HepG2 (cell line): ENCODE results near the gene IL5RA. TPM values are rescaled to one million over a fixed set of nuclear protein-coding genes. Genes with fewer than 3 reads are reported as not detected.

Experiments
- ATAC-seq: fragments of 200-7000 bp; cut with Tn5 transposase; 3 replicates; pipeline ENCODE4 v1.9.1; 2020; ENCODE audit warnings: mild to moderate bottlenecking, moderate library complexity
- BruUV-seq: library from RNA; stranded (reverse); fragments of 400-500 nt; replicated peaks from 2 replicates; lab custom pipeline; 2021; lab: Mats Ljungman, UMichigan
- CTCF ChIA-PET: fragments of 300-600 bp; formaldehyde crosslinking; extraction: SDS; loops from one replicate; lab custom pipeline; 2021; ENCODE audit warnings: low total read pairs, inconsistent platforms, low intra/inter-chr PET ratio; lab: Yijun Ruan, JAX
- POLR2A ChIA-PET: fragments of 350-600 bp; sonication (Branson Sonifier 250); formaldehyde crosslinking; loops from one replicate; lab custom pipeline; 2020; ENCODE audit warnings: antibody characterized with exemption, inconsistent platforms; lab: Yijun Ruan, JAX
- DNase-seq: peaks from one replicate; pipeline ENCODE4 v3.0.0-alpha.2; 2015; ENCODE audit warnings: low spot score
- FAIRE-seq: peaks from 3 replicates; lab custom pipeline; 2011; peaks lifted over from hg19 to GRCh38; lab: Jason Lieb, UNC
- H2AFZ ChIP-seq: one replicate; pipeline ENCODE4 v1.6.1; 2011; ENCODE audit warnings: low read length, inconsistent platforms
- H3K27ac ChIP-seq: fragments of 300-600 bp; 3 replicates; pipeline ENCODE4 v1.8.0; 2011; ENCODE audit warnings: mixed run types, mild to moderate bottlenecking, mixed read lengths, low read length, inconsistent platforms; ENCODE audit not compliant: insufficient read depth; ENCODE audit errors: extremely low read length
- H3K27me3 ChIP-seq, 2 experiments: fragments of 200-600 bp in 1 of 2; 2 replicates in 1 of 2; 3 replicates in 1 of 2; pipeline versions ENCODE4 v1.6.0 to v1.8.0; 2011; ENCODE audit warnings: low read length in 2 of 2, mild to moderate bottlenecking in 2 of 2, moderate library complexity in 2 of 2, inconsistent platforms in 1 of 2; ENCODE audit not compliant: insufficient read depth in 2 of 2, control insufficient read depth in 1 of 2
- H3K36me3 ChIP-seq, 2 experiments: fragments of 200-600 bp in 1 of 2; replicated peaks in 1 of 2; 2 replicates in 1 of 2; 3 replicates in 1 of 2; pipeline versions ENCODE4 v1.5.1 to v1.8.0; 2011; ENCODE audit warnings: low read length in 2 of 2, inconsistent platforms in 1 of 2; ENCODE audit not compliant: insufficient read depth in 2 of 2, control insufficient read depth in 1 of 2
- H3K4me1 ChIP-seq: 2 replicates; pipeline ENCODE4 v1.5.1; 2012; ENCODE audit warnings: low read length, inconsistent platforms; ENCODE audit not compliant: insufficient read depth
- H3K4me2 ChIP-seq: 2 replicates; pipeline ENCODE4 v1.6.0; 2011; ENCODE audit warnings: low read depth, low read length, inconsistent platforms
- H3K4me3 ChIP-seq, 3 experiments: fragments of 200-600 bp in 1 of 3; sonication (generic), shearing (Covaris generic) in 1 of 3; replicated peaks in 1 of 3; 2 replicates each; pipeline ENCODE4 v1.5.1; 2011 to 2016; ENCODE audit warnings: low read length in 3 of 3, inconsistent platforms in 2 of 3, low read depth in 2 of 3, mild to moderate bottlenecking in 2 of 3, control low read depth in 1 of 3, mixed read lengths in 1 of 3; ENCODE audit not compliant: insufficient read depth in 1 of 3
- H3K79me2 ChIP-seq: one replicate; pipeline ENCODE4 v1.6.1; 2011; ENCODE audit warnings: low read length, inconsistent platforms; ENCODE audit not compliant: insufficient read depth
- H3K9ac ChIP-seq: 2 replicates; pipeline ENCODE4 v1.6.0; 2011; ENCODE audit warnings: mild to moderate bottlenecking, low read depth, low read length, inconsistent platforms; ENCODE audit not compliant: insufficient read depth
- H3K9me3 ChIP-seq: 2 replicates; pipeline ENCODE4 v1.5.1; 2012; ENCODE audit warnings: mild to moderate bottlenecking, low read length
- H4K20me1 ChIP-seq: 2 replicates; pipeline ENCODE4 v1.6.0; 2011; ENCODE audit warnings: inconsistent platforms, mild to moderate bottlenecking, low read length, moderate library complexity; ENCODE audit not compliant: insufficient read depth
- TRIM24 ChIP-seq: sonication (generic); formaldehyde crosslinking; IDR thresholded peaks from 2 replicates; pipeline ENCODE4 v1.8.0; 2022; ENCODE audit warnings: mild to moderate bottlenecking, missing genetic modification reagents
- ZNF235 ChIP-seq: sonication (generic); formaldehyde crosslinking; IDR thresholded peaks from 2 replicates; pipeline ENCODE4 v1.8.1; 2023; ENCODE audit warnings: mild to moderate bottlenecking, missing genetic modification reagents, borderline replicate concordance
- ZNF329 ChIP-seq: sonication (generic); formaldehyde crosslinking; IDR thresholded peaks from 2 replicates; pipeline ENCODE4 v1.9.0; 2021; ENCODE audit warnings: low read depth, mild to moderate bottlenecking, missing genetic modification reagents
- ZNF616 ChIP-seq: sonication (generic); formaldehyde crosslinking; IDR thresholded peaks from 2 replicates; pipeline ENCODE4 v1.5.0; 2020; ENCODE audit warnings: low read depth, mild to moderate bottlenecking, missing genetic modification reagents
- WGBS: methylation state at CpG from one replicate; pipeline ENCODE4 v1.1.6; 2017; ENCODE audit warnings: low lambda C conversion rate; 5-methylcytosine and 5-hydroxymethylcytosine counted together
- in situ Hi-C: cut with HindIII; loops from 2 replicates; pipeline ENCODE4 v1.10.0; 2017; ENCODE audit warnings: low pct_unique_long_range_greater_than_20kb; ENCODE audit not compliant: extremely low pct_ligation_motif_present
- intact Hi-C: fragments of 100-400 bp; cut with micrococcal nuclease; formaldehyde crosslinking; loops from one replicate; pipeline ENCODE4 v1.10.0; 2022; ENCODE audit not compliant: unreplicated experiment
- polyA plus RNA-seq, 8 experiments: library from polyadenylated mRNA; depleted of rRNA in 3 of 8; stranded (reverse) in 7 of 8; unstranded in 1 of 8; fragments of >200 nt; fragmentation: Illumina TruSeq in 4 of 8; extraction: Trizol in 4 of 8; gene quantifications; 2 replicates each; pipeline versions ENCODE4 v1.2.1 to v1.2.3, GENCODE V29; 2011 to 2016; ENCODE audit warnings: low read depth in 4 of 8, missing spikeins in 1 of 8, mixed read lengths in 1 of 8; ENCODE audit not compliant: insufficient read depth in 1 of 8
- small RNA-seq, 3 experiments: library from RNA; depleted of rRNA; stranded (forward); fragments of <200 nt; gene quantifications; one replicate each; pipeline ENCODE3, GENCODE V24; 2012; ENCODE audit warnings: low read depth in 2 of 3, low replicate concordance in 1 of 3; ENCODE audit not compliant: insufficient read length in 3 of 3, insufficient read depth in 2 of 3
- total RNA-seq, 5 experiments: library from RNA; depleted of rRNA; stranded (reverse); fragments of >200 nt; fragmentation: Illumina TruSeq; extraction: Trizol; gene quantifications; 2 replicates each; pipeline ENCODE4 v1.2.3, GENCODE V29; 2016; ENCODE audit warnings: low read depth in 1 of 5

Gene IL5RA
- total and polyA plus RNA-seq, 2 of the 13 experiments (the other 11 are each of a cell fraction or from before 2014, with no cell fraction given) = not detected

DNA sequence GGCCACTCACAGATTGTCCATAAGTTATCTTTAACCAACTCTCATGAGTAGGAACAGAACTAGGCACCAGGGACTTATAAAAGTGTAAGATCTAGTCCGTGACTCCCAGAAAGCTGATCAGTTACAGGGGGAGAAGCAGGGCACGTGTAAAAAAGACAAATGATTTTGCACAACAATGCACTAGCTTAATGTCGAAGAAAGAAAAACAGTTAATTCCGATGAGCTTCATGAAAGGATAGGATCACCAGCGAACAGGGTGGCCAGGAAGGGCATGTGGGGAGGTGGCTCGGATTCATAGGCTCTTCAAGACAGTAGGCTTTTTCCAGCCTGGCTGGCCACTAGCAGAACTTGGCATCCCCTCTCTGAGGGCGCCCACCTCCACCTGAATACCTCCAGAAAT lies 90.0 kb downstream of the IL5RA start:
- CTCF ChIA-PET = no interaction called here
- ATAC-seq = no peak
- BruUV-seq = no TSS peak
- no peak for FAIRE-seq
- H3K4me1 ChIP-seq = no peaks in the 10 kb centered on the region
- H3K9ac ChIP-seq = no peak overlapping the region
- no peak overlapping the region for H3K4me2 ChIP-seq
- no peaks in the 10 kb centered on the region for H4K20me1 ChIP-seq
- no peak overlapping the region for H2AFZ ChIP-seq
- no peak for TF ChIP-seq ZNF616 (CRISPR knock-in tag)
- TF ChIP-seq ZNF329 = no peak
- TF ChIP-seq ZNF235 (CRISPR knock-in tag) = no peak
- no peak for TF ChIP-seq TRIM24 (CRISPR knock-in tag)
- no peak overlapping the region for H3K27ac ChIP-seq
- H3K4me3 ChIP-seq = no peak overlapping the region
- no peaks in the 10 kb centered on the region for H3K79me2 ChIP-seq
- intact Hi-C loops (no loop called here), in situ Hi-C loops (no loop called here)
- H3K27me3 ChIP-seq = peaks cover 0 to 5% of the 10 kb centered on the region in 2 experiments; a peak in 1 of 5 replicates
- under 1% methylated on average over 6 of the region's 7 CpGs for WGBS
- POLR2A ChIA-PET = no interaction called here
- no peaks in the 10 kb centered on the region for H3K36me3 ChIP-seq
- H3K9me3 ChIP-seq = no peaks in the 10 kb centered on the region
- DNase-seq = no peak

Small RNA genes lying within 50 kb of the gene (small RNA-seq; reads per million reads assigned to genes)
- gene RF00416 = 0 reads per million in 3 experiments

Other genes with a start within 250 kb of the IL5RA start
- gene TRNT1, start 16.6 kb upstream of the IL5RA start, total RNA-seq (2016; rRNA removed; fragmentation: Illumina TruSeq; extraction: Trizol) = 27.7 and 31.1 TPM in 2 replicates
- gene TRNT1, start 16.6 kb upstream of the IL5RA start, polyA plus RNA-seq (2011; rRNA removed) = 7.5 and 9.4 TPM in 2 replicates
- gene CRBN, start 69.3 kb upstream of the IL5RA start, total RNA-seq (2016; rRNA removed; fragmentation: Illumina TruSeq; extraction: Trizol) = 36.1 and 46.8 TPM in 2 replicates
- gene CRBN, start 69.3 kb upstream of the IL5RA start, polyA plus RNA-seq (2011; rRNA removed) = 28.1 and 30.8 TPM in 2 replicates